SK-N-SH treated with all-trans-retinoic acid at 6 μM for 48 hours (cell line): ENCODE measurements around the gene TRPM2.

Experiments used
- RARB ChIP-seq: fragments of 250-450 bp; sonication (Bioruptor Pico); IDR thresholded peaks from 2 replicates; pipeline ENCODE4 v1.8.0; 2021; ENCODE audit warnings: mild to moderate bottlenecking, moderate library complexity
- ZFP3 ChIP-seq: fragments of 250-450 bp; sonication (Bioruptor Pico); IDR thresholded peaks from 2 replicates; pipeline ENCODE4 v1.5.0; 2020; ENCODE audit warnings: mild to moderate bottlenecking, moderate library complexity
- ZNF8 ChIP-seq: fragments of 450-650 bp; formaldehyde crosslinking; IDR thresholded peaks from 2 replicates; pipeline ENCODE4 v1.5.0; 2020; ENCODE audit warnings: mild to moderate bottlenecking, moderate library complexity

DNA sequence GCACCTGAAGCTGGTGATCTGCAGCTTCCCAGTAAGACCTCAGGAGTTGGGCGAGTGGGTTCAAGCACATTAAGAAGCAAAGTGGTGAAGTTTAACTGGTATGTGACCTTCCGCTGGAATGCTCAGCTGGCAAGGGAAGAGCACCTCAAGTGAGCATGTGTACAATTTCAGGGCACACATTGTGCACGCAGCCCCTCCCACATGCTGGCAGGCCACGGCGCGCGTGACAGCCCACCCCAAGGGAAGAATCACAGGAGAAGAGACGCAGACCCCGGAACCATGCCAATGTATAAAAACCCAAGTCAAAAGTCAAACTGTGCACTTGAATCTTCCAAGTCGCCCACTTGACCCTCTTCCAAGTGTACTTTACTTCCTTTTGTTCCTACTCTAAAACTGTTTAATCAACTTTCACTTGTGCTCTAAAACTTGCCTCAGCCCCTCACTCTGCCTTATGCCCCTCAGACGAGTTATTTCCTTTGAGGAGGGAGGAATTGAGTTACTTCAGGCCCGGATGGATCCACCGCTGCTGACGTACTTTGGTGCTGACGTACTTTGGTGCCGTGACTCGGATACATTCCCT lies 121.9 kb downstream of the TRPM2 start:
- TF ChIP-seq RARB (no peak), ZNF8 (CRISPR knock-in tag) (no peak), ZFP3 (no peak)
